Central memory CD4-positive, alpha-beta T cell (primary cell): ENCODE measurements around the gene METTL8.

Experiments used
- DNase-seq: peaks from one replicate; pipeline ENCODE4 v3.0.0; 2022

Gene METTL8

DNA sequence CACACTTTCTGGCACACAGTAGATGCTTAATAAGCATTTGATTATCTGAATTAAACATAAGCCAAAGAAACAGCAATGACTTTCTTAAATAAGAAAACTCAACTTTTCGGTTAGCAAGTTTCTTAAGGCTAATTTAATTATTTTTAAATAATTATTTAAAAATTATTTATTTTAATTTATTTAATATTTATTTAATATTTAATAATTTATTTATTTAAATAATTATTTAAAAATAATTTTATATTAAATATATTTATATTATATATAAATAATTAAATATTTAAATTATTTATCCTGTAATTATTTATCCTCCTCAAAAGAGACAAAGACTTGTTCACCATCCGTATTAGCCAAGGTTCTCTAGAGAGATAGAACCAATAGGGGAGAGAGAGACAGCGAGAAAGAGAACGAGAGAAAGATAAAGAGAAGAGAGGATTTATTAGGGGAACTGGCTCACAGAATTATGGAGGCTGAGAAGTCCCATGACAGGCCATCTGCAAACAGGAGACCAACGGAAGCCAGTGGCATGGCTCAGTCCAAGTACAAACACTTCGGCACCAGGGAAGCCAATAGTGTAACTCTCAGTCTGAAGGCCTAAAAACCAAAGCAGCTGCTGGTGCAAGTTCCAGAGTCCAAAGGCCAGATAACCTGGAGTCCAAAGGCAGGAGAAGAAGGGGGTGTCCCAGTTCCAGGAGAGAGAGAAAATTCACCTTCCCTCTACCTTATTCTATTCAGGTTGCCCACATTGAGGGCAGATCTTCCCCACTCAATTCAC, 125.3 kb downstream of the METTL8 start:
- DNase-seq, result no peak

DNA sequence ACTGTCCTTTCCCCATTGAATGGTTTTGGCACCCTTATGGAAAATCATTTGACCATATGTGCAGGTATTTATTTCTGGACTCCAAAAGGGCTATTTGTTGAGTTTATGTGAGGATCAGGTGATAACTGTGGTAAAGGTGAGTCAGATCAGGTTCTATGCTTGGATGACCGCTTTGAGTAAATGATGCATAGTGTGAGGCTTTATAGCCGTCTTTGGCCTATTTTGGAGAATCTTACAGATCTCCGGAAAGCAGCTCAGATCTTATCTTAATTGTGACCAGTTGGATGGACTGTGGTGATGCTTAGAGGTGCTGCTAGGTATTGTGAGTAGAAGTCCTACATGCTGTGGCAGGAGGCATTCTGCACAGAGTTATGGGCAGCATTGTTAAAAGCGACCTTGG, 126.2 kb downstream of the METTL8 start:
- DNase-seq, result no peak

DNA sequence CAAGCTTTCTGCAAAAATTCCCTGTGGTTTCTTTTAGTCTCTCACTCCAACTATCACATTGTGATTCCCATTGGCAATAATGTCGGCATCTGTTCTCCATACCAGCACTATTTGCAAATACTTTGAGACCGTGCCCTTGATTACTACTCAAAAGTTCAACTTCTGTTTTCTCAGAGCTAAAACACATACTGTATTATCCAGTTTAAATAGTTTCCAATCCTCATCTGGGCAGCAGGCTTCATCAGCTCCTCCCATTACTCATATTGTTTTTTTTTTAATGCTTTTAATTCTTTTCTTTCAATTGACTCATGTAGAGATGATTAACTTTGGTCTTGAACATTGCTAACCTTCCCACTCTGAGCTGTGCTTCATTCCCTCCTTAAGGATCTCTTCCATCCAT, 135.8 kb downstream of the METTL8 start:
- no peak for DNase-seq

DNA sequence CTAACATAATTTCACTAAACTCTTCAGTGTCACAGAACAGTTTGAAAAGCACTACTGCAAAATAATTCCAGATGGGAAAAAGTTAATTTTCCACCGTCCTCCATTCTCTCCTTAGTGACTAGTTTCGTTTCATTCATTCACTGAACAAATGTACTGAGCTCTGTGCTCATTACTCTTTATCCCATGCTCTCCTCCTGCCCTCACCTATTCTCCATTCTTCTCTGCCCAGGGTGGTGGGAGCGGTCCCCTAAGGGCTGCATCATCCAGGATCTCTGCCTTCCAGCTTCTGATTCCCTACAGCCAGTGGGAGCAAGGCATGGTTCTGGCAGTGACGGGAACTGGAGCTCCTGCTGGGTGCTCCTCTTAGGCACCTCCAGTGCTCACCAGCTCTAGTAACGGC, 139.2 kb downstream of the METTL8 start:
- DNase-seq, result no peak

DNA sequence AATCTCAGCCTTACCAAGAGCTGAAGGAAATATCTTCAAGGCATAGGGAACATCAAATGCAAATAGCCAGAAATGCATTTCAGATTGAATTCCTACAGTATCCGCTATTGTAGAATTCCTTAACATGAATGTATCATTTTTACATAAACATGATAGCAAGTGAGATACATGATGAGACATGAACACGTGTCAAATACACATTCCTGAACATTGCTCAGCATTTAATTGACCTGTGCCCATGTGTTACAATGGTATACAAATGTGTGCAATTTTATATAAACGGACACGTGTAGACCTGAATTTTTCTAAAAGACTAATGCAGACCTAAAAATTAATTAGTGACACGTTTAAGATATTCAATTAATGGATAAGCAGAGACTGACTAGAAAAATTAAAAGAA, 140.1 kb downstream of the METTL8 start:
- DNase-seq, result no peak

DNA sequence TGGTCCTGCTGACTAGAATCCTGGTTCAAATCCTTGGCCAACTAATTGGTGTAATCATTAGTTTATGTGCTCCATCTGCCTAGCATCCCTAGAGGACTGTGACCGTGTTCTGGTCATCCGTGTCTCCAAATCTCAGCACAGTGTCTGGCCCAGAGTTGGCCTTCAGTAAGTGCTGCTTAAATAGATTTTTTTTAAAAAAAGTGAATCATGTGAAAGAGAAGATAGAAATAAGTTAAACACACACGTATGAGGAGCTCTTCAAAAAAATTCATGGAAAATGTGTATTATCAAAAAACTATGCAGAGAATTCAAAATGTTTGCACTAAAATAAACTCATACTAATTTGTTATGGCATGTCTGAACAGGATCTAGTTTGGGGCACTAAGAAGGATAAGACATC, 143.8 kb downstream of the METTL8 start:
- no peak for DNase-seq

DNA sequence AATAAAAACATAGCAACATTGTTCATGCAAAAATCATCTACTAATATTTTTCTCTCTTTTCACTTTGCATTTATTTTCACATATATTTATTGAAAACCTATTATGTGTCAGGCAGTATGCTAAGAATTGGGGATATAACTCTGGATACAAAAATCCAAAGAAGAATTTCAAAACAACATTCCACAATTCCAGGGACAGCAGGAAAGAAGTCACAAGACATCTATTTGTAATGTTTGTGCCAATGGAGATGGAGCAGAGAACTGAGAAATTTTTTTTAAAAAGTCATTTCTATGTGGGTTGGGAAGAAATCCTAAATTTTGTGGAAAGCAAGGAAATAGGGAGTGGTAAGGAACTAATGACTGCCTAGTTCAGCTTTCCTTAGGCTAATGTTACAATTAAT, 144.5 kb downstream of the METTL8 start:
- DNase-seq, result no peak

DNA sequence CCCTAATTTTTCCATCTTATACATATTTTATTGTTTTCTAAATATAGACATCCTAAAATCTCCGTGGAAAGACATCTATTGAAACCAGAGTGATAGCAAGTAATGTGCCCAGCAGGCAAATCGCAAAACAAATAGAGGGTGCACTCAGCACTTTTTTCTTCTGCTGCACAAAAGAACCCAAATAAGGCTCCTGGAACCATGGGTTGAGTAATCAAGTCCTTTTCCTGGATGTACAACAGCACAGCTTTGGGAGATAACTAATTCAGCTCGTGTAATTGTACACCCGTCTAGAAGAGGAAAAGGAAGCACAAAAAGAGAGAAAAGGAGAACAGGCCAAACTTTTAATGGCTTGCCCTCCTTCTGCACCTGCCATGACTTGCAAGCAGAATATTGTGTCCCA, 146.2 kb downstream of the METTL8 start:
- DNase-seq, result no peak

DNA sequence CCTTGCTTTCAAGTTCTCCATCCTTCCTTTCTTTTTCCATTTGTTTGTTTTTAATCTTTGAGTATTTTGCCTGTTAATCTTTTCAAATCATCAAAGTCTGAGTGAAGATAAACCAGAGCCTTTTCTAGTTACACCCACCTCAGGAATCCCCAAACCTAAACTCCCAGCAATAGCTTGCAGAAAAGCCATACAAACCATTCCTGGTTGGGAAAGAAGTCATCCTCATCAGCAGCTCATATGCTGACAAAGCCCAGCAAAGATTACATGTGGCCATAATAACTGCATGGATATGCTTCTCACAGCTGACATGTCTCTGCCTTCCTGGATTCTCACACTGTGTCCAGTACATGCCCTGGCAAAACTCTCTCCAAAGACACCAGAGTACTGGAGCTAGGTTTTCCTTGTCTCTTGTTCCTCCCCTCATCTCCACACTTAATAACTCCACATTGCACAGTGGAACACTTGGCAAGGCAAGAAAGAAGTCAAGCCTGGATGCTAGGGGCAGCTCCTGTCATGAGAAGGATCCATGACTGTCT, 146.7 kb downstream of the METTL8 start:
- DNase-seq, result no peak

DNA sequence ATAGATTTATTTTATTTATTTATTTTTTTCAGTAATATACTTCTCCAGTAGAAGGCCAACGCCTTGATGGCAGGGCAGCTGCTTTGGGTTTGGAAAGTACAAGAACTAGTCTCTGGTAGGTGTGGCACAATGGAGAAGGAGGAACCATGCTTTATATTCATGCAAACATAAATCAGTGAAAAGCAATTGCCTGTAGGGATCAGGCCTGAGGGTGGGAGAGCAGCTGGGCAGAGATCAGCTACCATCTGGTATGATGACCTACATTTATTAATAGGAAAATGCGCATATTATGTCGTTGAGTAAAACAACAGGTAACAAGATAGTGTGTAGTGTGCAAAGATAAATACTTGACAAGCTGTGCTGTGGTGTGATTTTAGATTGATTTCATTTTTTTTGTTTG, 152.7 kb downstream of the METTL8 start:
- DNase-seq, result no peak

DNA sequence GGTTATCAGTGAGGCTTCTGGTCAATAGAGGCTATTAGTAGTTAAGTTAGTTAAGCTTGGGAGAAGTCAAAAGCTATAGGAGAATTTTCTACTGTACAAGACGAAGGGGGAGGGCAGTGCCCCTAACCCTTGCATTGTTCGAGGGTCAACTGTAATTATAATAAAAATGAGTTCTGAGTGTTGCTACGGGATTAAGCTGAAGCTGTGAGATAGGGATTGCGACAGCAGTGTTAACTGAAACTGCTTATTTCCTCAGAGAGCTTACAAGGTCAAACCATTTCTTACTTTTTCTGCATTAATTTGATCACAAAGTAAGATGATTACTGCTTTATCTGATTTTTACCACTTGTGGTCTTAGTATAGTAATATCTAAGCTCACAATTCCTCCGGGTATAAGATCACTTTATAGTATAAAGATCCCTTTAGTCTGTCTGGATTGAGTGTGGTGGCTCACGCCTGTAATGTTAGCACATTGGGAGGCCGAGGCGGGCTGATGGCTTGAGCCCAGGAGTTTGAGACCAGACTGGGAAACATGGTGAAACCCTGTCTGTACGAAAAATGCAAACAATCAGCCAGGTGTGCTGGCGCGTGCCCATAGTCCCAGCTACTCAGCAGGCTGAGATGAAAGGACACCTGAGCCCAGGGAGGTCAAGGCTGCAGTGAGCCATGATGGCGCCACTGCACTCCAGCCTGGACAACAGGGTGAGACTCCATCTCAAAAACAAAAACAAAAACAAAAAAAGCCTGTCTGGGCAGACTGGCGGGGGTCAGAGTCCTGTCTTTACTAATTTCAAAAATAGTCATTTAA, 153.6 kb downstream of the METTL8 start:
- DNase-seq, result no peak

DNA sequence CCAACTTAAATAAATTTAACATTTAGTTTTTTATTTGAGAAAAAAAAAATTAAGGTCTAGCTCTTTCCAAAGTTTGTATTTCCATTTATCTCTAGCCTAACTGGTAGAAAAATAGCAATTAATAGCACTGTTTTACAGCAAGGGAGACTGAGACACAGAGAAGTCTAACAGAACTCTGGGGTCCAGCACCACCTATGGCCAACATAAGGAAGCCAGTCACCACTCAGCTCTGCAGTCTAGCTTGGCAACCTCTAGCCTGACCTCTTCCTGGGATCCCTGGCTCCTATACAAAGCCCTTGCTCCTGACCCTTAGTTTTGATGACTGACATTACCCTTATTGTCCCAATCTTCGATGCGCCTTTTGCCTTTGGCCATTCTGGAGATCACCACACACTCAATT, 159.0 kb downstream of the METTL8 start:
- DNase-seq, result no peak

DNA sequence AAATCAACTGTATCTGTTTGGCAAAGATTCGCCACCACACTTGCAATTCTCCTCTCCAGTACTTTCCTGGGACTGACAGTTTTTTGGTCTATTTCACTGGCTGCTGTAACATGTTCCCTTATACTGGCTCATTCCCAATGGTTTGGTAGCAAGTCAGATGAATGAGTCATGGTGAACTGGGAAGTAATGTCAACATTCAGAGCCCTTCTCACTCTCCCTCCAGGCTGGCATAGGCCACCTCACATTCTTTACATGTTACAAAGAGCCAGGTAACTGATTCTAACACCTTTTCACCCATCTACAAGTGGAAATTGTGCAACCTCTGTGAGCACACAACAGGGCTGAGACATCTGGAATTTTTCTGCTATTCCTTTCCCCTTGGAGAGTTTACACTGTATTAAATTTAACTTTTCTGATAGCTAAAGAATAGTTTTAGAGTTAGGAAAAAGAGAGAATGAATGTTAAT, 161.8 kb downstream of the METTL8 start:
- DNase-seq, result no peak

DNA sequence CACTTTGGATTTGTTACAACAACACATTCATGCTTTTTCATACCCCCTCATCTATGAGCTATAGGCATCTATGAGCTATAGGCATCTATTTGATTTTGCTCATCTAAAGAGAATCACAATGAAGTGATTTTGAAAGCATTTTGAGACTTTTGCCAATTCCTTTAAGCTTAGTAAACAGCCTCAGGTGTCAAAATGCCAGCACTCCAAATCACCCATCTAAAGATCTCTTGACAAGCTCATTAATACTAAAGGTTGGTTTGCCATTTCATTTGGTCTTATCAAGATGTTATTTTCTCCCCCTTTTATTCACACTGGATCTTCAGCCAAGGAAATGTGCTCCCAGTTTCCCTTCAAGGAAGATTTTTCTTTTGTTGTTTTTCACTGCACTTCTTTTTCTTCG, 162.4 kb downstream of the METTL8 start:
- no peak for DNase-seq

DNA sequence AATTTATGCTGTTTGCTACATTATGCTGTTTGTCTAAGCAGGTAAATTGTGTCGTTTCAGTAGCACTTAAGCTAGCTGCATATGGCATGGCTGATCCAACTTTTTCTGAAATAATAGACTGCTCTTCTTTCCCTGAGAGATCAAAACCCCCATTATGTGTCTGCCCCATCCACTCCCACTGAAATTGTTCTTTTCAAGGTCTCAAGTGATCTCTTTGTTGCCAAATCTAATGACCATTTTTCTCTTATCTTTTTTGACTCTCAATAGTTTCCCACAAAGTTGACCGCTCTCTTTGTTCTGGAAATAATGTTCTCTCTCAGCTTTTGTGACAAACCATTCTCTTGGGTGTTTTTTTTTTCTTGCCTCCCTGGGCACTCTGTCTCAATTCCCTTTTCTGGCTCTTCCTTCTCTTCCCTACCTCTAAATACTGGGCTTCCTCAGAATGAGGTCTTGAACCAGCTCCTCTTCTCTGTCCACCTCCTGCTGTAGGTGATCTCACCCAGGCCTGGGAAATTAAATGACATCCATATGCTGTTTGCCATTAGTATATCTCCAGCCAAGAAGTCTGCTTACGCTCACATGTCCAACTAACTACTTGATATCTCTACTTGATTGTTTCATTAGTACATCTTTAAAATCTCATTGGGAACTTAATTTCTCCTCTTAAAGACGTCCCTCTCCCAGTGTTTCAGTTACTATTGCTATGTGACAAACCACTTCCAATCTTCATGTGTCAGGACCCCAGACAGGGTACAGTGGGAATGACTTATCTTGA, 165.7 kb downstream of the METTL8 start:
- DNase-seq, result no peak
